DOHH2 (cell line): ENCODE results near the gene FAIM2.

Source experiments
- H3F3A ChIP-seq: fragments of 200-600 bp; sonication (generic), shearing (Covaris generic); 2 replicates; pipeline ENCODE4 v1.6.0; 2016; ENCODE audit warnings: antibody characterized with exemption, mild to moderate bottlenecking; ENCODE audit not compliant: control insufficient read depth, insufficient read depth
- H3K27ac ChIP-seq: fragments of 200-600 bp; sonication (generic); 2 replicates; pipeline ENCODE4 v1.5.1; 2014; ENCODE audit warnings: low read depth, mild to moderate bottlenecking, low read length, moderate library complexity
- H3K27me3 ChIP-seq: fragments of 200-600 bp; sonication (generic); 2 replicates; pipeline ENCODE4 v1.6.1; 2014; ENCODE audit warnings: mild to moderate bottlenecking, low read length, mixed read lengths; ENCODE audit not compliant: control insufficient read depth
- H3K36me3 ChIP-seq: fragments of 200-600 bp; sonication (generic); 2 replicates; pipeline ENCODE4 v1.6.1; 2014; ENCODE audit warnings: mild to moderate bottlenecking, low read length, moderate library complexity, mixed read lengths; ENCODE audit not compliant: control insufficient read depth
- H3K4me1 ChIP-seq: fragments of 200-600 bp; sonication (generic); 2 replicates; pipeline ENCODE4 v1.6.1; 2014; ENCODE audit warnings: mild to moderate bottlenecking, low read length, mixed read lengths; ENCODE audit not compliant: control insufficient read depth
- H3K4me2 ChIP-seq: fragments of 200-600 bp; sonication (generic); 2 replicates; pipeline ENCODE4 v1.6.0; 2014; ENCODE audit warnings: mild to moderate bottlenecking, low read length, moderate library complexity
- H3K4me3 ChIP-seq: fragments of 200-600 bp; sonication (generic); 2 replicates; pipeline ENCODE4 v1.5.1; 2014; ENCODE audit warnings: mild to moderate bottlenecking, low read length, mixed read lengths
- H3K79me2 ChIP-seq: fragments of 200-600 bp; sonication (generic); 2 replicates; pipeline ENCODE4 v1.6.1; 2014; ENCODE audit warnings: mild to moderate bottlenecking, low read length, mixed read lengths; ENCODE audit not compliant: control insufficient read depth
- H3K9me2 ChIP-seq: fragments of 200-600 bp; sonication (generic); replicated peaks from 2 replicates; pipeline ENCODE4 v1.6.1; 2014; ENCODE audit warnings: mild to moderate bottlenecking, low read length, mixed read lengths; ENCODE audit not compliant: control insufficient read depth
- H3K9me3 ChIP-seq: fragments of 200-600 bp; sonication (generic); 2 replicates; pipeline ENCODE4 v1.6.1; 2014; ENCODE audit warnings: antibody characterized with exemption, low read length, mixed read lengths; ENCODE audit not compliant: control insufficient read depth, insufficient read depth
- H4K20me1 ChIP-seq: fragments of 200-600 bp; sonication (generic); 2 replicates; pipeline ENCODE4 v1.6.0; 2014; ENCODE audit warnings: low read depth, mild to moderate bottlenecking, antibody characterized with exemption, low read length, moderate library complexity; ENCODE audit not compliant: control insufficient read depth, insufficient read depth
- EZH2phosphoT487 ChIP-seq: fragments of 200-600 bp; sonication (generic); IDR thresholded peaks from 2 replicates; pipeline ENCODE4 v1.6.1; 2017; ENCODE audit warnings: borderline replicate concordance, mild to moderate bottlenecking, antibody characterized with exemption, low read length, moderate library complexity, mixed read lengths
- TF ChIP-seq, protein P1 (sequence below): fragments of 200-600 bp; sonication (generic); IDR thresholded peaks from one replicate; pipeline ENCODE4 v1.5.1; 2014; ENCODE audit warnings: antibody characterized with exemption, mild to moderate bottlenecking, low read depth, low read length; ENCODE audit not compliant: poor library complexity, severe bottlenecking

The FAIM2 gene

DNA sequence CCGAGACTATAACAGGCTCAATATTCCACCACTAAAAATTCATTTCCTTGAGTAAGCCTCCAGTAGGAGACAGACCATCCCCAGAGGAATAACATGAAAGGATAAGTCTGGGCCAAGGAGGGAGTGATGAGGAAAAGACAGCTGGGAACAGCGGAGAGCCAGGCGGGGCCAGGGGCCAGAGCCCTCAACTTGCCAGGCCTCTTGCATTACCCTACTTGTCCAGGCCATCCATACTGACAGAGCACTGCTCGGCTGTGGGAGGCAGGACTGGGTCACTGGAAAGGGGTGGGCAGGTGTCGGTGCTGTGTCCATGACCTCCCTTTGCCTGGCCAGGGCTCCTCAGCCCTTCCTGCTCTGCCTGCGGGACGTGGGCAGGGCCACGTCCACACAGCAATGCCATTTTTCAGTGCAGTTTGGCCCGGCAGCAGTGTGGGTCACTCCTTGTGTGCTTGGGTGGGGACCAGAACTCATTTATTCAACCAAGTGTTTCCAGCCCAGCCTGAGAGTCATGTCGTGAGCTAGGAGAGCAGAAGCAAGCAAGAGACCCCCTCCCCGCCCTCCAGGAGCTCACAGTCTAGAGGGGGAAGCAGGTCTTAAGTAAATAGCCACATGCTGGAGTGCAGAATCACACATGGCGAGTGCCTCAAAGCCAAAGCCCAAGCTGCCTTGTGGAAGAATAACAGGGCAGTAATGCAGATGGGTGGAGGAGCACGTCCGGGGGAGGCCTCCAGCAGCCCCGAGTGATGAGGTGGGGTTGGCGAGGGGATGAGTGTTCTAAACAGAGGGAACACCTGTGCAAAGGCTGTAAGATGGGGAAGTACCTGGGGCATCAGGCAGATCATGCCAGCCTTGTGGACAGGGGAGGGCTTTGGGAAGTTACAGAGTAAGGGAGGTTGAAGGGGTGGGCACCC lies 8.9 kb upstream of the FAIM2 start:
- no peak for TF ChIP-seq EZH2phosphoT487
- TF ChIP-seq, protein P1, sequence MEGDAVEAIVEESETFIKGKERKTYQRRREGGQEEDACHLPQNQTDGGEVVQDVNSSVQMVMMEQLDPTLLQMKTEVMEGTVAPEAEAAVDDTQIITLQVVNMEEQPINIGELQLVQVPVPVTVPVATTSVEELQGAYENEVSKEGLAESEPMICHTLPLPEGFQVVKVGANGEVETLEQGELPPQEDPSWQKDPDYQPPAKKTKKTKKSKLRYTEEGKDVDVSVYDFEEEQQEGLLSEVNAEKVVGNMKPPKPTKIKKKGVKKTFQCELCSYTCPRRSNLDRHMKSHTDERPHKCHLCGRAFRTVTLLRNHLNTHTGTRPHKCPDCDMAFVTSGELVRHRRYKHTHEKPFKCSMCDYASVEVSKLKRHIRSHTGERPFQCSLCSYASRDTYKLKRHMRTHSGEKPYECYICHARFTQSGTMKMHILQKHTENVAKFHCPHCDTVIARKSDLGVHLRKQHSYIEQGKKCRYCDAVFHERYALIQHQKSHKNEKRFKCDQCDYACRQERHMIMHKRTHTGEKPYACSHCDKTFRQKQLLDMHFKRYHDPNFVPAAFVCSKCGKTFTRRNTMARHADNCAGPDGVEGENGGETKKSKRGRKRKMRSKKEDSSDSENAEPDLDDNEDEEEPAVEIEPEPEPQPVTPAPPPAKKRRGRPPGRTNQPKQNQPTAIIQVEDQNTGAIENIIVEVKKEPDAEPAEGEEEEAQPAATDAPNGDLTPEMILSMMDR, result no peak
- H3K27me3 ChIP-seq, result peaks cover 5% of the 10 kb centered on the region
- no peaks in the 10 kb centered on the region for H4K20me1 ChIP-seq
- no peaks in the 10 kb centered on the region for H3K9me3 ChIP-seq
- no peaks in the 10 kb centered on the region for H3K36me3 ChIP-seq
- no peak overlapping the region for H3K4me3 ChIP-seq
- no peaks in the 10 kb centered on the region for H3K9me2 ChIP-seq
- no peaks in the 10 kb centered on the region for H3K4me1 ChIP-seq
- H3F3A ChIP-seq, result no peaks in the 10 kb centered on the region
- no peaks in the 10 kb centered on the region for H3K79me2 ChIP-seq
- H3K4me2 ChIP-seq, result no peak overlapping the region
- no peak overlapping the region for H3K27ac ChIP-seq

DNA sequence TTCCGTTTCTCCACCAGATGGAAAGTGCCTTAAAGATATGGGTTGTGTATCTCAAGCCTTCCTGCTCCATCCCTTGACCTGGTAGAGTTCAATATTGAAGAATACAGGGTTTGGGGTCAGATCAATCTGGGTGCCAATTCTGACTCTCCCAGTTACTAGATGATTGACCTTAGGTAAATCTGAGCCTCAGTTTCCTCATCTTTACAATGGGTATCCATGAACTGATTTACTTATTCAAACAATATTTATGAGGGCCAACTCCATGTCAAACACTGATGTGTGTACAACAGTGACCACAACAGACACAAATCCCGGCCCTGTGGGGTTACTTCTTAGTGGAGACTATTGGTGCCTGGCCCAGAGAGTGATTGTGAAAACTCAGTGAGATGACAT lies 7.5 kb upstream of the FAIM2 start:
- Histone ChIP-seq H4K20me1 (no peaks in the 10 kb centered on the region), H3K27ac (no peak overlapping the region), H3K9me3 (no peaks in the 10 kb centered on the region), H3F3A (no peaks in the 10 kb centered on the region), H3K4me3 (no peak overlapping the region), H3K79me2 (no peaks in the 10 kb centered on the region), H3K36me3 (no peaks in the 10 kb centered on the region), H3K4me1 (no peaks in the 10 kb centered on the region), H3K27me3 (peaks cover 3% of the 10 kb centered on the region; the same call in 1 of the 2 replicates), H3K9me2 (no peaks in the 10 kb centered on the region), H3K4me2 (no peak overlapping the region)
- TF ChIP-seq, protein P1, result no peak
- no peak for TF ChIP-seq EZH2phosphoT487

DNA sequence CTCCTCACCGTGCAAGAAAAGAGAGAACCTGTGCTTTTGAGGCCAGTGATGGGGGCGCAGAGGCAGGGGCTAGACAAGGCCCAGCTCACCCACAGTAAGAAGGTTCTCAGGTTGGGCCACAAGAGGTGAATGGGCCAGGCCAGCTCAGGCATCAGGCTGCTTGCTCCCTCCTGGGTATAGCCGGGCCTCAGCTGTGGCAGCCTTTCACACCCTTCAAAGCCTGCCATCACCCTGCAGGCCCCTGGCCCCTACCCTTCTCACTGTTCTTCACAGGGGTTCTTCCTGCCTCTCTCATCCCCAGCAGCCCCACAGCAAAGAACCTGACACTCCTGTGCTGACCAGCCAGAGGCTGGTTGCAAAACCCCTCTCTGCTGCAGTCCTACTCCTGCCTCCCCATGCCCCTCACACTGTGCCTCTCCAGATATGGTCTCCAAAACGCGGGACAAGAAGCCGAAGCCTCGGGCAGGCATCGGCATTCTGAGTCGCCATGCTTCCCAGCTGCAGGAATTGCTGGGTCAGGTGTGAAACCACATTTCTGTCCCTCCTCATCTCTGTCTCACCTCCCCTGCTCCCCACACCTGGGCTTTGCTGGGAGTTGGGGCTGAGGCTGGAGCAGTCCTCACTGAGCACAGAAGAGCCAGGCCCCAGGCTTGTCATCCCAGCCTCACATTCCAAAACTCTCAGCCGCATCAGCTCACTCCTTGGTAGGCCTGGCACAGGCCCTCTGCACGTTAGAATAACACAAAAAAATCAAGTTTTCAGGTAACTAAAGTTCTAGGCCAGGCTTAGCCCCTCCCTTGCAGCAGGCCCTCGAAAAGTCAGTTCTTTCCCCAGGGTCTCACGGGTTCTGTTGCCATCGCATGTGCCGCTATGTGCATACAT lies 6.9 kb upstream of the FAIM2 start:
- TF ChIP-seq, protein P1, result no peak
- TF ChIP-seq EZH2phosphoT487, result no peak
- Histone ChIP-seq H4K20me1 (no peaks in the 10 kb centered on the region), H3F3A (no peaks in the 10 kb centered on the region), H3K27me3 (peaks cover 3% of the 10 kb centered on the region; the same call in 1 of the 2 replicates), H3K4me3 (no peak overlapping the region), H3K27ac (no peak overlapping the region), H3K9me2 (no peaks in the 10 kb centered on the region), H3K36me3 (no peaks in the 10 kb centered on the region), H3K9me3 (no peaks in the 10 kb centered on the region), H3K79me2 (no peaks in the 10 kb centered on the region), H3K4me1 (no peaks in the 10 kb centered on the region), H3K4me2 (no peak overlapping the region)
